Measurements from ENCODE around the gene REXO1. TPM values are rescaled to one million over a fixed set of nuclear protein-coding genes. Genes with fewer than 3 reads are reported as not detected.

REXO1 gene
- total and polyA plus RNA-seq, 2 experiments from 2014 or later: 20.2 to 90.1 TPM

DNA sequence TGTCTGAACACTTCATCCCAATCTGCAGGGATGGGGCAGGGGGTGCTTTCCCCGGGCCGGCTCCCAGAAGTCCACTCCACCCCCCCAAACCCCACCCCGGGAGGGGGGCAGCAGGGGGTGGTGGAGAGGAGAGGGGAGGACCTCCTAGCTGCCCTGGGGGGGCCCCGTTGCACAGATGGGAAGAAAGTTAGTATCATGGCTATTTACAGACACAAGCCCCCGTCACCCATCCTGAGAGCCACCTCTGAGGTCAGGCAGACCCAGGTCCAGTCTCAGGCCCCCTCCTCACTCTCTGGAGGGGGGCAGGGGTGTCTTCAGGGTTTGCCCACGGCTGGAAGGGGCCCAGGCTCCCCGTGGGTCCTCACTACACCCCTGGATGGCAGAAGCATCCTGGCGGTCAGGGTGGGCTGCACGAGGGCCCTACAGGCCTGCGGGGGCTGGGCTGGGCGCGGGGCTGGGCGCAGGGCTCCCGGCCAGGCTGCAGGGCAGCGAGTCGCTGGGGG is 5.8 kb upstream of the REXO1 start:
- Histone ChIP-seq H3K79me2 (replicated peaks; ENCODE audit: insufficient read depth) (peaks cover 22% of the 10 kb centered on the region), H3K27ac (ENCODE audit: low read depth) (no peak overlapping the region), H3K36me3 (ENCODE audit: insufficient read depth) (no peaks in the 10 kb centered on the region), H3K4me2 (peak overlapping the region; percentile 86; the same call in 1 of the 2 replicates), H2AFZ (no peak overlapping the region), H3K27me3 (ENCODE audit: insufficient read depth) (no peaks in the 10 kb centered on the region), H3K4me1 (ENCODE audit: insufficient read depth) (peaks cover 39% of the 10 kb centered on the region), H4K20me1 (replicated peaks; ENCODE audit: insufficient read depth) (peaks cover 13% of the 10 kb centered on the region; the same call in 1 of the 2 replicates), H3K9me2 (ENCODE audit: insufficient read depth) (no peaks in the 10 kb centered on the region), H3F3A (replicated peaks; ENCODE audit: low read depth) (peaks cover 25% of the 10 kb centered on the region), H3K4me3 (peak overlapping the region; percentile 52; the same call in 1 of the 2 replicates)
- peaks cover 5% of the 10 kb centered on the region; the same call in 2 of the 3 replicates for H3K36me3 Mint-ChIP-seq (ENCODE audit: low read depth)
- H3K4me1 Mint-ChIP-seq: peaks cover 51% of the 10 kb centered on the region
- no peaks in the 10 kb centered on the region for H3K9me3 Mint-ChIP-seq
- no peak overlapping the region for H3K4me3 Mint-ChIP-seq
- TF ChIP-seq ZNF114 (CRISPR knock-in tag; IDR thresholded peaks at IDR 0.05) (no peak), CREB1 (CRISPR knock-in tag; IDR thresholded peaks at IDR 0.05; ENCODE audit: low read depth) (no peak), NANOG (IDR thresholded peaks at IDR 0.05; ENCODE audit: borderline replicate concordance) (no peak), ETS1 (IDR thresholded peaks at IDR 0.05) (no peak), JUNB (IDR thresholded peaks at IDR 0.05; ENCODE audit: unreplicated experiment) (no peak), STAT1 (IDR thresholded peaks at IDR 0.05; ENCODE audit: unreplicated experiment) (no peak), POLR2AphosphoS5 (IDR thresholded peaks at IDR 0.05; ENCODE audit: low read depth) (no peak), EZH2 (IDR thresholded peaks at IDR 0.05; ENCODE audit: low read depth, unreplicated experiment) (no peak), CTCF (conservative IDR thresholded peaks at IDR 0.05; ENCODE audit: low read depth in 2 of 2) (no peak), EZH2phosphoT487 (IDR thresholded peaks at IDR 0.05; ENCODE audit: unreplicated experiment) (no peak), ZNF331 (CRISPR knock-in tag; IDR thresholded peaks at IDR 0.05; ENCODE audit: low read depth) (no peak)
- TF ChIP-seq, protein P1, sequence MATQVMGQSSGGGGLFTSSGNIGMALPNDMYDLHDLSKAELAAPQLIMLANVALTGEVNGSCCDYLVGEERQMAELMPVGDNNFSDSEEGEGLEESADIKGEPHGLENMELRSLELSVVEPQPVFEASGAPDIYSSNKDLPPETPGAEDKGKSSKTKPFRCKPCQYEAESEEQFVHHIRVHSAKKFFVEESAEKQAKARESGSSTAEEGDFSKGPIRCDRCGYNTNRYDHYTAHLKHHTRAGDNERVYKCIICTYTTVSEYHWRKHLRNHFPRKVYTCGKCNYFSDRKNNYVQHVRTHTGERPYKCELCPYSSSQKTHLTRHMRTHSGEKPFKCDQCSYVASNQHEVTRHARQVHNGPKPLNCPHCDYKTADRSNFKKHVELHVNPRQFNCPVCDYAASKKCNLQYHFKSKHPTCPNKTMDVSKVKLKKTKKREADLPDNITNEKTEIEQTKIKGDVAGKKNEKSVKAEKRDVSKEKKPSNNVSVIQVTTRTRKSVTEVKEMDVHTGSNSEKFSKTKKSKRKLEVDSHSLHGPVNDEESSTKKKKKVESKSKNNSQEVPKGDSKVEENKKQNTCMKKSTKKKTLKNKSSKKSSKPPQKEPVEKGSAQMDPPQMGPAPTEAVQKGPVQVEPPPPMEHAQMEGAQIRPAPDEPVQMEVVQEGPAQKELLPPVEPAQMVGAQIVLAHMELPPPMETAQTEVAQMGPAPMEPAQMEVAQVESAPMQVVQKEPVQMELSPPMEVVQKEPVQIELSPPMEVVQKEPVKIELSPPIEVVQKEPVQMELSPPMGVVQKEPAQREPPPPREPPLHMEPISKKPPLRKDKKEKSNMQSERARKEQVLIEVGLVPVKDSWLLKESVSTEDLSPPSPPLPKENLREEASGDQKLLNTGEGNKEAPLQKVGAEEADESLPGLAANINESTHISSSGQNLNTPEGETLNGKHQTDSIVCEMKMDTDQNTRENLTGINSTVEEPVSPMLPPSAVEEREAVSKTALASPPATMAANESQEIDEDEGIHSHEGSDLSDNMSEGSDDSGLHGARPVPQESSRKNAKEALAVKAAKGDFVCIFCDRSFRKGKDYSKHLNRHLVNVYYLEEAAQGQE (IDR thresholded peaks at IDR 0.05; ENCODE audit: unreplicated experiment): no peak
- DNase-seq (ENCODE audit: low spot score): no peak
- H3K27ac Mint-ChIP-seq: no peak overlapping the region
- peaks cover 25% of the 10 kb centered on the region for H3K27me3 Mint-ChIP-seq (ENCODE audit: insufficient read depth, low read depth, poor library complexity)
- ATAC-seq: no peak
